Bronchial epithelial cell (primary cell): ENCODE measurements around the gene ELAVL4. TPM values are rescaled to one million over a fixed set of nuclear protein-coding genes. Genes with fewer than 3 reads are reported as not detected.

ENCODE experiments used
- DNase-seq: peaks from one replicate; pipeline ENCODE4 v3.0.0-alpha.2; 2010; ENCODE audit warnings: low read depth
- FAIRE-seq: peaks from 2 replicates; lab custom pipeline; 2011; peaks lifted over from hg19 to GRCh38; lab: Jason Lieb, UNC
- H3K27me3 ChIP-seq: 2 replicates; pipeline ENCODE4 v1.5.1; 2011; ENCODE audit warnings: low read length; ENCODE audit not compliant: control insufficient read depth, insufficient read depth
- H3K36me3 ChIP-seq: 2 replicates; pipeline ENCODE4 v1.5.1; 2011; ENCODE audit warnings: low read length; ENCODE audit not compliant: control insufficient read depth, insufficient read depth
- H3K4me3 ChIP-seq: 2 replicates; pipeline ENCODE4 v1.5.1; 2011; ENCODE audit warnings: mild to moderate bottlenecking, low read depth, low read length, control low read depth
- total RNA-seq: library from RNA; depleted of rRNA; stranded (reverse); fragments of >200 nt; gene quantifications from 2 replicates; pipeline ENCODE4 v1.2.1, GENCODE V29; 2014
- TF ChIP-seq, protein P1 (sequence below): IDR thresholded peaks from 2 replicates; pipeline ENCODE4 v1.5.1; 2011; ENCODE audit warnings: mild to moderate bottlenecking, moderate library complexity, low read length, control low read depth, inconsistent platforms; ENCODE audit not compliant: insufficient read depth, severe bottlenecking

The ELAVL4 gene
- total RNA-seq, 1 donor from 2014 or later: not detected

GRCh38 chr1:50126927-50127715, 18.4 kb downstream of the ELAVL4 start:
- no peaks in the 10 kb centered on the region for H3K36me3 ChIP-seq
- no peaks in the 10 kb centered on the region for H3K27me3 ChIP-seq
- DNase-seq (no peak), FAIRE-seq (no peak)
- TF ChIP-seq, protein P1, sequence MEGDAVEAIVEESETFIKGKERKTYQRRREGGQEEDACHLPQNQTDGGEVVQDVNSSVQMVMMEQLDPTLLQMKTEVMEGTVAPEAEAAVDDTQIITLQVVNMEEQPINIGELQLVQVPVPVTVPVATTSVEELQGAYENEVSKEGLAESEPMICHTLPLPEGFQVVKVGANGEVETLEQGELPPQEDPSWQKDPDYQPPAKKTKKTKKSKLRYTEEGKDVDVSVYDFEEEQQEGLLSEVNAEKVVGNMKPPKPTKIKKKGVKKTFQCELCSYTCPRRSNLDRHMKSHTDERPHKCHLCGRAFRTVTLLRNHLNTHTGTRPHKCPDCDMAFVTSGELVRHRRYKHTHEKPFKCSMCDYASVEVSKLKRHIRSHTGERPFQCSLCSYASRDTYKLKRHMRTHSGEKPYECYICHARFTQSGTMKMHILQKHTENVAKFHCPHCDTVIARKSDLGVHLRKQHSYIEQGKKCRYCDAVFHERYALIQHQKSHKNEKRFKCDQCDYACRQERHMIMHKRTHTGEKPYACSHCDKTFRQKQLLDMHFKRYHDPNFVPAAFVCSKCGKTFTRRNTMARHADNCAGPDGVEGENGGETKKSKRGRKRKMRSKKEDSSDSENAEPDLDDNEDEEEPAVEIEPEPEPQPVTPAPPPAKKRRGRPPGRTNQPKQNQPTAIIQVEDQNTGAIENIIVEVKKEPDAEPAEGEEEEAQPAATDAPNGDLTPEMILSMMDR: no peak
- H3K4me3 ChIP-seq: no peak overlapping the region

DNA sequence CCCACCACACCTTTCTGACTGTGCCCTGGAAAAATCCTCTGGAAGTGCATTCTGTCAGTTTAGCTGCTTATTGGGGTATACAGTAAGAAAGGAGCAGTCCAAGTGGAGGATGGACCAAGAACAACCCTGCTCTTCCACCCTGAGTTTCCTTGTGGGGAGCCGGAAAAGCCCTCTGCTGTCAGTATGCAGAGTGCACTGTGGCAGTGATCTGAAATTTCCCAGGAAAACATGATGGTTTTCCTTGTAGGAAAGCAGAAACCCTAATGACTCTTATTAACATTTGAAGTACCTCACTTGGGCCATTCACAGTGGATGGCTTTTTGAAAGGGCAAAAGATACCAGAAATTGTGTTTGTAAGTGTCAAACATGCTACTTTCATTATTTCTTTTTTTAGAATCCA, 20.5 kb downstream of the ELAVL4 start:
- no peak overlapping the region for H3K4me3 ChIP-seq

GRCh38 chr1:50132347-50132894, 23.7 kb downstream of the ELAVL4 start:
- no peaks in the 10 kb centered on the region for H3K36me3 ChIP-seq
- no peaks in the 10 kb centered on the region for H3K27me3 ChIP-seq
- FAIRE-seq (no peak), DNase-seq (no peak)
- TF ChIP-seq, protein P1: no peak
- H3K4me3 ChIP-seq: no peak overlapping the region

More for the DNA sequence above, 20.5 kb downstream of the ELAVL4 start:
- H3K27me3 ChIP-seq: no peaks in the 10 kb centered on the region
- TF ChIP-seq, protein P1: no peak
- FAIRE-seq (no peak), DNase-seq (no peak)
- no peaks in the 10 kb centered on the region for H3K36me3 ChIP-seq

GRCh38 chr1:50135716-50136115, 27.0 kb downstream of the ELAVL4 start:
- TF ChIP-seq, protein P1: no peak
- FAIRE-seq (no peak), DNase-seq (no peak)
- Histone ChIP-seq H3K27me3 (no peaks in the 10 kb centered on the region), H3K4me3 (no peak overlapping the region), H3K36me3 (no peaks in the 10 kb centered on the region)

GRCh38 chr1:50139339-50140181, 30.8 kb downstream of the ELAVL4 start:
- DNase-seq: no peak
- no peaks in the 10 kb centered on the region for H3K27me3 ChIP-seq
- H3K36me3 ChIP-seq: no peaks in the 10 kb centered on the region
- no peak overlapping the region for H3K4me3 ChIP-seq
- TF ChIP-seq, protein P1: no peak
- FAIRE-seq: no peak
